SH-SY5Y (cell line): ENCODE results near the gene IL5RA.

Source experiments
- GATA2 ChIP-seq: IDR thresholded peaks from 2 replicates; pipeline ENCODE4 v1.6.1; 2011; ENCODE audit warnings: mild to moderate bottlenecking, low read depth, low read length
- GATA3 ChIP-seq: IDR thresholded peaks from 2 replicates; pipeline ENCODE4 v1.6.1; 2011; ENCODE audit warnings: low read depth, mild to moderate bottlenecking, low read length, moderate library complexity

DNA sequence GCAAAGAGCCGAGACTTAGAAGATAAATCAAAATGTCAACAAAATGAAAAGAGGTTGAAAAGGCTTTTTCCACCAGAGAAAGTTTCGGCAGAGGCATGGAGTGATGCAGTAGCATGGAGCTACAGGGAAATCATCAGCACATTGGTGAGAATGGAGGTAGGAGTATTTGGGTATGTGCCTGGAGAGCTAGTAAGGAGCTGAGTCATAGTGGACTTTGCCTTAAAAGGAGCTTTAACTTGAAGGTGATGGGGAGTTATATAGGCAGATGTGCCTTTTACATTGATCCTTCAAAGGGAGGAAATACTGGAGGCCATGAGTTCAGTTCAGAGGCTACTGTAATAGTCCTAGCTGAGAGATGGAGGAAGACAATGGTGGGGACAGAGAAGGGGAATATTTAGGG lies 44.3 kb downstream of the IL5RA start:
- TF ChIP-seq GATA3 (no peak), GATA2 (no peak)
